Endothelial cell of umbilical vein (primary cell): Measurements from ENCODE around the gene FYN. TPM values are rescaled to one million over a fixed set of nuclear protein-coding genes. Genes with fewer than 3 reads are reported as not detected.

Source experiments
- BruUV-seq: library from RNA; stranded (reverse); fragments of 400-500 nt; replicated peaks from 2 replicates; lab custom pipeline; 2021; lab: Mats Ljungman, UMichigan
- CTCF ChIA-PET: fragments of 300-600, 350-600 bp; sonication (Branson Sonifier 250); formaldehyde crosslinking; loops from one replicate; lab custom pipeline; 2021; ENCODE audit warnings: antibody characterized with exemption, inconsistent platforms; lab: Charles Lee
- POLR2A ChIA-PET: fragments of 300-600, 350-600 bp; sonication (Branson Sonifier 250); formaldehyde crosslinking; loops from one replicate; lab custom pipeline; 2021; ENCODE audit warnings: antibody characterized with exemption, inconsistent platforms; lab: Charles Lee
- DNase-seq: peaks from one replicate; pipeline ENCODE4 v3.0.0-alpha.2; 2011; ENCODE audit warnings: low read depth, low spot score
- FAIRE-seq: peaks from 2 replicates; lab custom pipeline; 2011; peaks lifted over from hg19 to GRCh38; lab: Jason Lieb, UNC
- H2AFZ ChIP-seq: 2 replicates; pipeline ENCODE4 v1.6.0; 2012; ENCODE audit warnings: low read depth, low read length, control low read depth, inconsistent platforms
- H3K27ac ChIP-seq: 2 replicates; pipeline ENCODE4 v1.5.1; 2011; ENCODE audit warnings: low read depth, mild to moderate bottlenecking, control low read depth, low read length, moderate library complexity; ENCODE audit not compliant: insufficient read depth
- H3K27me3 ChIP-seq, 2 experiments: 2 replicates each; pipeline versions ENCODE4 v1.6.0 to v1.6.1; 2011; ENCODE audit warnings: low read length in 2 of 2, mixed read lengths in 1 of 2; ENCODE audit not compliant: control insufficient read depth in 2 of 2, insufficient read depth in 2 of 2
- H3K36me3 ChIP-seq, 2 experiments: 2 replicates in 1 of 2; 3 replicates in 1 of 2; pipeline ENCODE4 v1.5.1; 2011; ENCODE audit warnings: low read length in 2 of 2, mild to moderate bottlenecking in 1 of 2, moderate library complexity in 1 of 2; ENCODE audit not compliant: control insufficient read depth in 2 of 2, insufficient read depth in 2 of 2; ENCODE audit errors: extremely low read depth in 1 of 2
- H3K4me1 ChIP-seq: 3 replicates; pipeline ENCODE4 v1.5.1; 2011; ENCODE audit warnings: mild to moderate bottlenecking, low read length; ENCODE audit not compliant: control insufficient read depth, insufficient read depth; ENCODE audit errors: extremely low read depth
- H3K4me2 ChIP-seq: 2 replicates; pipeline ENCODE4 v1.6.1; 2011; ENCODE audit warnings: low read length, control low read depth, mixed read lengths; ENCODE audit not compliant: insufficient read depth
- H3K4me3 ChIP-seq, 3 experiments: fragments of 200-600 bp in 1 of 3; sonication (generic), shearing (Covaris generic) in 1 of 3; replicated peaks in 1 of 3; 2 replicates each; pipeline ENCODE4 v1.5.1; 2011 to 2016; ENCODE audit warnings: control low read depth in 3 of 3, low read length in 3 of 3, mild to moderate bottlenecking in 2 of 3, inconsistent platforms in 1 of 3, low read depth in 1 of 3, moderate library complexity in 1 of 3; ENCODE audit not compliant: insufficient read depth in 1 of 3
- H3K79me2 ChIP-seq: 2 replicates; pipeline ENCODE4 v1.6.0; 2012; ENCODE audit warnings: low read length, inconsistent platforms; ENCODE audit not compliant: control insufficient read depth, insufficient read depth
- H3K9ac ChIP-seq: replicated peaks from 2 replicates; pipeline ENCODE3; 2011; ENCODE audit warnings: low read length, control low read depth; ENCODE audit not compliant: insufficient read depth; ENCODE audit errors: extremely low read depth
- H3K9me1 ChIP-seq: replicated peaks from 3 replicates; pipeline ENCODE4 v1.6.0; 2011; ENCODE audit warnings: mild to moderate bottlenecking, low read length; ENCODE audit not compliant: control insufficient read depth, insufficient read depth; ENCODE audit errors: extremely low read depth
- H3K9me3 ChIP-seq: replicated peaks from 2 replicates; pipeline ENCODE4 v1.5.1; 2012; ENCODE audit warnings: low read length, inconsistent platforms; ENCODE audit not compliant: control insufficient read depth, insufficient read depth
- H4K20me1 ChIP-seq: replicated peaks from 2 replicates; pipeline ENCODE3; 2011; ENCODE audit warnings: mild to moderate bottlenecking, low read length; ENCODE audit not compliant: control insufficient read depth, insufficient read depth; ENCODE audit errors: extremely low read depth
- CTCF ChIP-seq, 2 donors: IDR thresholded peaks; 1 replicate in 1 of 2; 2 replicates in 1 of 2; pipeline ENCODE4 v1.5.1; 2011; ENCODE audit warnings: low read length in 2 of 2, mild to moderate bottlenecking in 2 of 2, moderate library complexity in 2 of 2, control low read depth in 1 of 2, inconsistent platforms in 1 of 2, low read depth in 1 of 2; ENCODE audit not compliant: insufficient read depth in 1 of 2; ENCODE audit errors: extremely low read depth in 1 of 2
- EZH2 ChIP-seq: IDR thresholded peaks from 2 replicates; pipeline ENCODE4 v1.6.1; 2012; ENCODE audit warnings: borderline replicate concordance, low read depth, mild to moderate bottlenecking, moderate library complexity, low read length, inconsistent platforms; ENCODE audit not compliant: severe bottlenecking
- FOS ChIP-seq: IDR thresholded peaks from 2 replicates; pipeline ENCODE4 v1.6.1; 2011; ENCODE audit warnings: mild to moderate bottlenecking, low read length, moderate library complexity, borderline replicate concordance; ENCODE audit not compliant: insufficient read depth
- GATA2 ChIP-seq: IDR thresholded peaks from 2 replicates; pipeline ENCODE4 v1.7.0; 2011; ENCODE audit warnings: low read depth, mild to moderate bottlenecking, moderate library complexity, mixed read lengths, low read length; ENCODE audit not compliant: insufficient read length, insufficient read depth
- JUN ChIP-seq: IDR thresholded peaks from 2 replicates; pipeline ENCODE4 v1.6.1; 2011; ENCODE audit warnings: borderline replicate concordance, low read depth; ENCODE audit not compliant: insufficient read length, insufficient read depth
- MYC ChIP-seq: IDR thresholded peaks from one replicate; pipeline ENCODE4 v1.6.1; 2011; ENCODE audit warnings: mild to moderate bottlenecking, low read depth, low read length
- POLR2A ChIP-seq: IDR thresholded peaks from 2 replicates; pipeline ENCODE4 v1.6.1; 2012; ENCODE audit warnings: low read depth, mild to moderate bottlenecking, control low read depth, low read length
- POLR2AphosphoS5 ChIP-seq: IDR thresholded peaks from 2 replicates; pipeline ENCODE4 v1.6.1; 2012; ENCODE audit warnings: low read depth, mild to moderate bottlenecking, control low read depth, low read length, moderate library complexity; ENCODE audit not compliant: insufficient read depth
- dilution Hi-C: fragments of 300-500 bp; cut with MboI; formaldehyde crosslinking; loops from one replicate; pipeline ENCODE4 v1.15.0; 2019; ENCODE audit warnings: low sequenced_read_pairs; ENCODE audit not compliant: extremely low pct_ligation_motif_present
- intact Hi-C: fragments of 100-400 bp; cut with micrococcal nuclease; formaldehyde crosslinking; loops from one replicate; pipeline ENCODE4 v1.10.0; 2022
- polyA plus RNA-seq, 4 experiments: library from polyadenylated mRNA; depleted of rRNA in 3 of 4; stranded (reverse) in 3 of 4; unstranded in 1 of 4; fragments of >200 nt; gene quantifications; 2 replicates each; pipeline versions ENCODE4 v1.2.1 to v1.2.3, GENCODE V29; 2011 to 2012; ENCODE audit warnings: missing spikeins in 1 of 4
- total RNA-seq: library from RNA; stranded (reverse); gene quantifications from 2 replicates; pipeline ENCODE4 v1.2.3, GENCODE V29; 2021
- TF ChIP-seq, protein P1 (sequence below): IDR thresholded peaks from 2 replicates; pipeline ENCODE4 v1.6.1; 2011; ENCODE audit not compliant: insufficient read depth, insufficient read length

FYN gene
- total and polyA plus RNA-seq, 2 donors (not counting 3 experiments of a cell fraction or from before 2014, with no cell fraction given) = 69.0 to 143 TPM

DNA sequence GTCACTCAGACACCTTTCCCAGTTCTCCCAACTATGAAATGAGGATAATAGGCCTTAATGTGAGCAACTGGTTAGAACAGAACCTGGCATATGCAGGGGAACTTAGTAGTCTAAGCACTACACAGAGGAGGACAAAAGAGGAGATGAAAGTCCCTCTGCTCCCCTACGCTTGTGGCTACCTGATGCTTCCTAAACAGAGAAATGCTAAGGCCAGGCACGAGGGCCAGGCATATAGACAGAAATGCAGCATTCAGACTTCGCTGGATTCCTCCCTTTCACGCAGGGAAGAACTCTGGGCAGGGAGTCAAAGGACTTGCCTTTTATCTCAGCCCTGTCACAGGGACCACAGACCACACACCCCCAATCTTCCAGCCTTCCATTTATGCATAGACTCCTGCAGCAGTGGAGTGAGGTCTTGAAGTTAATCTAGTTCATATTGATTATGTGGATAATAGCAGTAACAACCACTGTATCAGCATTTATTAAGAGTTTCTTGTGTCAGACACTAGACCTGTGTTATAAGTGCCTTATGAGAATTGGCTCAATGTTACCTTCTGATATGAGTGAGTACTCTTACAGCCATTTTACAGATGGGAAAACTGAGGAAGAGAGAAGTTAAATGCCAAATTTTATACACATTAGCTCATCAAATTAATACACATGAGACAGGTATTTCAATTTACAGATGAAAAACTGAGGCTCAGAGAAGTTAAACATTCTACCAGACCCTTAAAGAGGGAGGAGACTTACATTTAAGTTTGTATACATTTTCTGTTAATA, 240.6 kb downstream of the FYN start:
- no peak for FAIRE-seq
- dilution Hi-C loops = no loop called here

More for the DNA sequence above, 240.6 kb downstream of the FYN start:
- H4K20me1 ChIP-seq = no peaks in the 10 kb centered on the region
- BruUV-seq = no TSS peak
- peaks cover 3 to 6% of the 10 kb centered on the region in 2 experiments for H3K27me3 ChIP-seq
- H3K4me2 ChIP-seq = no peak overlapping the region
- TF ChIP-seq JUN (no peak), EZH2 (no peak), MYC (no peak), FOS (no peak), CTCF (IDR thresholded peaks at IDR 0.05; ENCODE audit: extremely low read depth in 1 of 2, insufficient read depth in 1 of 2, low read depth in 1 of 2, low read length in 2 of 2) (no peak), POLR2A (no peak), GATA2 (no peak), POLR2AphosphoS5 (no peak)
- TF ChIP-seq, protein P1, sequence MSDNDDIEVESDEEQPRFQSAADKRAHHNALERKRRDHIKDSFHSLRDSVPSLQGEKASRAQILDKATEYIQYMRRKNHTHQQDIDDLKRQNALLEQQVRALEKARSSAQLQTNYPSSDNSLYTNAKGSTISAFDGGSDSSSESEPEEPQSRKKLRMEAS = no peak
- no peaks in the 10 kb centered on the region for H3K9me1 ChIP-seq
- H3K9me3 ChIP-seq = no peaks in the 10 kb centered on the region
- DNase-seq = no peak
- ChIA-PET CTCF (interaction anchor here (0.7 to 1.4 kb wide), 2 partner anchors 10 to 32 kb away, joined by 3 to 5 read pairs; no protein-coding TSS in a partner anchor), POLR2A (interaction anchor here (0.7 kb wide), 1 partner anchor 27 kb away, joined by 6 read pairs; no protein-coding TSS in a partner anchor)
- no peaks in the 10 kb centered on the region for H3K36me3 ChIP-seq
- H3K79me2 ChIP-seq = no peaks in the 10 kb centered on the region
- H3K9ac ChIP-seq = no peak overlapping the region
- H3K27ac ChIP-seq = no peak overlapping the region
- H3K4me1 ChIP-seq = no peaks in the 10 kb centered on the region
- intact Hi-C loops = no loop called here
- no peak overlapping the region for H2AFZ ChIP-seq
- no peak overlapping the region for H3K4me3 ChIP-seq
